ENCODE data around the gene KLHDC1. TPM values are rescaled to one million over a fixed set of nuclear protein-coding genes. Genes with fewer than 3 reads are reported as not detected.
"Not testable (repeated sequence)": the region's sequence is repeated elsewhere in the genome, so short reads cannot be mapped to it uniquely, and the experiment has no call there.

The KLHDC1 gene
- total RNA-seq, 1 donor: 14.9 TPM

DNA sequence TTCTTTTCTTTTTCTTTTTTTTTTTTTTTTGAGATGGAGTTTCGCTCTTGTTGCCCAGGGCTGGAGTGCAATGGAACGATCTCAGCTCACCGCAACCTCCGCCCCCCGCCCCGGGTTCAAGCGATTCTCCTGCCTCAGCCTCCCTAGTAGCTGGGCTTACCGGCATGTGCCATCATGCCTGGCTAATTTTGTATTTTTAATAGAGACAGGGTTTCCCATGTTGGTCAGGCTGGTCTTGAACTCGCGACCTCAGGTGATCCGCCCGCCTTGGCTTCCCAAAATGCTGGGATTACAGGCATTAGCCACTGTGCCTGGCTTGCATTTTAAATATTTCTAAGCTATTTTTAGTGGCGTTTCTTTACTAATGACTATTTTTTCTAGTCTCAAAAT, 810 bp downstream of the KLHDC1 start:
- H3K4me1 ChIP-seq (ENCODE audit: insufficient read depth, low read length); H3K9me3 ChIP-seq (ENCODE audit: low read depth, low read length); H3K27me3 ChIP-seq (ENCODE audit: insufficient read depth, low read length): not testable (repeated sequence)
- peak overlapping the region; percentile 71 for H3K4me3 ChIP-seq (ENCODE audit: low read length)

DNA sequence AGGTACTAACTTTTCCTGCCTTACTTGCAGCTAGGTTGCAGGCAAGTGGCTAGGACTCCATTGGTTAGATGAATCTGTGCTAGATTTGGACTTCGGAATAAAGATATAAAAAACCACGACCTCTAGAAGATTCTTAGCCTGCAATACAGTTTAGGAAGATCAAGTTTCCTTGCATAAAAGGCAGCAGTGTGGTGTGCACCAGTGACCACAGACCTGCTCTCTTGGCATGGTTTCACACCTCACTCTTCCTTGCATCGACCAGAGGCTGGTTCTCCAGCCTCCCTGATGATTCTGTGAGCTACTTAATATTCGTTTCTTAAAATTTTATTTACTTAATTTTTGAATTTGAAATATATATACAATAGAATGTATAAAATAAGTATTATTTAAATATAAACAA, 9.8 kb downstream of the KLHDC1 start:
- H3K4me1 ChIP-seq (ENCODE audit: insufficient read depth, low read length): no peaks in the 10 kb centered on the region
- no peaks in the 10 kb centered on the region for H3K27me3 ChIP-seq (ENCODE audit: insufficient read depth, low read length)
- H3K4me3 ChIP-seq (ENCODE audit: low read length): no peak overlapping the region
- no peaks in the 10 kb centered on the region for H3K9me3 ChIP-seq (ENCODE audit: low read depth, low read length)

DNA sequence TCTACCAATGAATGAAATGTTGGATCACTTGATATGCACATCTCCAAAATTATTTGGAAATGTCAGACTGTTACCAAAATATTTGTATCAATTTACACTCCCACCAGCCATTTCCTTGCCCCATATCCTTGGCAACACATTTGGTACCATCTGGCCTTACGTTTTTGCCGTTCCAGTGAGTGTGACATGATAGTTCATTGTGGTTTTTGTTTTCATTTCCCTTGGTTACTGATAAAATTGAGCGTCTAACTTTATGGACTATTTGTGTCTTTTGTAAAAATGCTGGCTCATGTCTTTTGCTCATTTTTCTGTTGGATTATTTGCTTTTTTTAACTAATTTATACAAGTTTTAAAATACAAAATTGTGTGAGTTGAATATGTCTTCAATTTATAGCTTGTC, 11.0 kb downstream of the KLHDC1 start:
- Histone ChIP-seq H3K4me1 (ENCODE audit: insufficient read depth, low read length) (no peaks in the 10 kb centered on the region), H3K27me3 (ENCODE audit: insufficient read depth, low read length) (no peaks in the 10 kb centered on the region), H3K9me3 (ENCODE audit: low read depth, low read length) (no peaks in the 10 kb centered on the region), H3K4me3 (ENCODE audit: low read length) (no peak overlapping the region)

DNA sequence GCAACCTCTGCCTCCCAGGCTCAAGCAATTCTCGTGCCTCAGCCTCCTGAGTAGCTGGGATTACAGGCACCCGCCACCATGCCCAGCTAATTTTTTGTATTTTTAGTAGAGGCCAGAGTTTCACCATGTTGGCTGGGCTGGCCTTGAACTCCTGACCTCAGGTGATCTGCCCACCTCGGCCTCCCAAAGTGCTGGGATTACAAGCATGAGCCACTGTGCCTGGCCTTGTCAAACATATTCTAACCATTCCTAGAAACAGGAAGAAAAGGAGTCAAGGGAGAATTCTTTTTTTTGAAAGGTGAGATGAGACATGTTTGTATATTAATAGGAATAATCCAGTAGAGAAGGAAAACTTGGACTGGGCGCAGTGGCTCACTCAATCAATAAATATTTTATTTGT, 11.6 kb downstream of the KLHDC1 start:
- not testable (repeated sequence) for H3K9me3 ChIP-seq (ENCODE audit: low read depth, low read length); H3K4me1 ChIP-seq (ENCODE audit: insufficient read depth, low read length); H3K27me3 ChIP-seq (ENCODE audit: insufficient read depth, low read length); H3K4me3 ChIP-seq (ENCODE audit: low read length)

DNA sequence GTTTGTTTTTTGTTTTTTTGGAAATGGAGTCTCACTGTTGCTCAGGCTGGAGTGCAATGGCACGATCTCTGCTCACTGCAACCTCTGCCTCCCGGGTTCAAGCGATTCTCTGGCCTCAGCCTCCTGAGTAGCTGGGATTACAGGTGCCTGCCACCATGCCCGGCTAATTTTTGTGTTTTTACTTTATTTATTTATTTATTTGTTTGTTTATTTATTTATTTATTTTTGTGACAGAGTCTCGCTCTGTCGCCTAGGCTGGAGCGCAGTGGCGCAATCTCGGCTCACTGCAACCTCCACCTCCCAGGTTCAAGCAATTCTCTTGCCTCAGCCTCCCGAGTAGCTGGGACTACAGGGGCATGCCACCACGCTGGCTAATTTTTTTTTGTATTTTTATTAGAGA, 18.1 kb downstream of the KLHDC1 start:
- H3K27me3 ChIP-seq (ENCODE audit: insufficient read depth, low read length); H3K4me1 ChIP-seq (ENCODE audit: insufficient read depth, low read length); H3K4me3 ChIP-seq (ENCODE audit: low read length); H3K9me3 ChIP-seq (ENCODE audit: low read depth, low read length): not testable (repeated sequence)

DNA sequence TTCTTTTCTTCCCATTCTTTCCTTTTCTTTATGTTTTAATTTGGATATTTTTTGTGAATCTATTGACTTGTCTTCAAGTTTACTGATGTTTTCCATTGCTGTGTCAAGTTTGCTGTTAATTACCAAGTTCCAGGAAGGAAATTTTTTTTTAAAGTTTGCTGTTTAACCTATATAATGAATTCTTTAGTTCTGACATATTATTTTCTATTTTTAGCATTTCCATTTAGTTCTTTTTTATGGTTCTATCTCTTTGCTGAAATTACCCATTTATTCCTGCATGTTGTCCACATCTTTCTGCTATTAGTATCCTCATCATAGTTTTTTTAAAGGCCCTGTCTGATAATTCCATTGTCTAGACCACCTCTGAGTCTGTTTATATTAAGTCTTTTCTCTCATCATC, 27.8 kb downstream of the KLHDC1 start:
- no peak overlapping the region for H3K4me3 ChIP-seq (ENCODE audit: low read length)
- H3K27me3 ChIP-seq (ENCODE audit: insufficient read depth, low read length): no peaks in the 10 kb centered on the region
- H3K4me1 ChIP-seq (ENCODE audit: insufficient read depth, low read length): no peaks in the 10 kb centered on the region
- no peaks in the 10 kb centered on the region for H3K9me3 ChIP-seq (ENCODE audit: low read depth, low read length)

DNA sequence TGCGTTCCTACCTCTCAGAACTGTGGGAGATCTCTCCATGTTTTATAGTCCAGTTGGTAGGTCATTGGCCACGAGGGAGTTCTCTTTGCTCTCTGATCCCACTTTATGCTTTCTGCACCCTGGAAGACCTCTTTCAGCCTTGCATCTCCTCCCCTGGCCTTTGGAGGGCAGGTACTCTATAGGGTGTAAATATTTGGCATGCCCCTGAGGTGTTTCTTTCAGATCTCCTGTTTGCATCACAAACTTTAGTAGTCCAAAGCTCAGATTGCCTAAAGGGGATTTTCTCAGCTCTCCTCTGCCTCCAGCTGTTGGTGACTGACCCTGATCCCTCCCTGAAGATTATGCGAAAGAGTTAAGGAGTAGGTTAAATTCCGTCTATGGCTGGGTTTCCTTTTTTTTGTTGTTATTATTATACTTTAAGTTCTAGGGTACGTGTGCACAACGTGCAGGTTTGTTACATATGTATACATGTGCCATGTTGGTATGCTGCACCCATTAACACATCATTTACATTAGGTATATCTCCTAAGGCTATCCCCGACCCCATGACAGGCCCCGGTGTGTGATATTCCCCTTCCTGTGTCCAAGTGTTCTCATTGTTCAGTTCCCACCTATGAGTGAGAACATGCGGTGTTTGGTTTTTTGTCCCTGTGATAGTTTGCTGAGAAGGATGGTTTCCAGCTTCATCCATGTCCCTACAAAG, 29.0 kb downstream of the KLHDC1 start:
- not testable (repeated sequence) for H3K27me3 ChIP-seq (ENCODE audit: insufficient read depth, low read length); H3K4me3 ChIP-seq (ENCODE audit: low read length); H3K9me3 ChIP-seq (ENCODE audit: low read depth, low read length); H3K4me1 ChIP-seq (ENCODE audit: insufficient read depth, low read length)

DNA sequence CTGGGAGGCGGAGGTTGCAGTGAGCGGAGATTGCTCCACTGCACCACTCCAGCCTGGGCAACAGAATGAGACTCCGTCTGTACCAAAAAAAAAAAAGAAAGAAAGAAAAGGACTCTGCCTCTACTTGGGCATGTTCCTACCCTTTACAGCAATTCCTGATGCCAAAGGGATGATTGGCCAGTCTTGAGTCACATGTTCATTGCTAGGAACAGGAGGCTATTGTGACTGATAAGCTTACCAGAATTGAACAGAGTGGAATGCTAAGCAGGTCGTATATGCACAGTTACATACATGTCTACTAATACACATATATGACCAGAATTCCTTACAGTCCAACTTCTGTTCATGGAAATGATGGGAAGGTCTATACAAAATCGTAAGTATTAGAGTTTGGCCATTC, 34.3 kb downstream of the KLHDC1 start:
- H3K4me1 ChIP-seq (ENCODE audit: insufficient read depth, low read length): no peaks in the 10 kb centered on the region
- H3K4me3 ChIP-seq (ENCODE audit: low read length): no peak overlapping the region
- H3K9me3 ChIP-seq (ENCODE audit: low read depth, low read length): no peaks in the 10 kb centered on the region
- H3K27me3 ChIP-seq (ENCODE audit: insufficient read depth, low read length): no peaks in the 10 kb centered on the region

DNA sequence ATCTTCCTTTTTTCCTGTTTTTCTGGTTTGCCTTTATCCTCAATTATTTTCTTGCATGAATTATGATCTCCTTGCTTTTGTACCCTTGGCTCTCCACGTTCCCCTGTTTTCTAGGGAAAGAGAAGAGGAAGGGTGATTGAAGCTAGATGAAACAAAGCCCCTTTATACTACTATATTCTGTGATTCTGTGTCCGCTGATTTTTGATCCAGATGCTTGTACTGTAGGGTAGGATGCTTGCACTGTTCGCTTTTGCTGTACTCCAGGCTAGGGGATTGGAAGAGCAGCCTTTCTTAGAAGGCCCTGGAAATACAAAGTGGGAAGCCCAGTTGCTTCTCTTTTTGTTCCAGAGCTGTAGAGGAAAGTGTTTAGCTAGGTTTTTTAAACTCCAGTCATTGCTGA, 40.0 kb downstream of the KLHDC1 start:
- Histone ChIP-seq H3K4me1 (ENCODE audit: insufficient read depth, low read length) (no peaks in the 10 kb centered on the region), H3K4me3 (ENCODE audit: low read length) (no peak overlapping the region), H3K9me3 (ENCODE audit: low read depth, low read length) (no peaks in the 10 kb centered on the region), H3K27me3 (ENCODE audit: insufficient read depth, low read length) (no peaks in the 10 kb centered on the region)

DNA sequence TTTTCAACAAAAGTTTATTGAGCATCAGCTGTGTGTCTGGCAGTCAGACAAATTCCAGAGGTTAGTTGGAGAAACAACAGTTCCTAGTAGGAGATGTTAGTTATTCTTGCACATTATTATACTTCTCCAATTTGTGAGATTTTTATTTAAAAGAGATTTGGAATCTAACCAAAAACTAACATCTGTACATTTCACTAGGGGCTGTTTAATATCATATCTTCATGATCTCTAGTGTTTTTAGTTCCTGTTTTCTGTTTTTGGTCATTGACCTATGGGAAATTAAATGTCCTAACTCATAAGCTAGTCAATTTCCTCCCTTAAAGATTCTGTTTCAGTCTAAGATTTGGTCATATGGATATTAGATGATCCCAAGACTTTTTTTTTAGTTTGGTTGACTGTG, 40.9 kb downstream of the KLHDC1 start:
- no peak overlapping the region for H3K4me3 ChIP-seq (ENCODE audit: low read length)
- H3K27me3 ChIP-seq (ENCODE audit: insufficient read depth, low read length): no peaks in the 10 kb centered on the region
- no peaks in the 10 kb centered on the region for H3K9me3 ChIP-seq (ENCODE audit: low read depth, low read length)
- no peaks in the 10 kb centered on the region for H3K4me1 ChIP-seq (ENCODE audit: insufficient read depth, low read length)

DNA sequence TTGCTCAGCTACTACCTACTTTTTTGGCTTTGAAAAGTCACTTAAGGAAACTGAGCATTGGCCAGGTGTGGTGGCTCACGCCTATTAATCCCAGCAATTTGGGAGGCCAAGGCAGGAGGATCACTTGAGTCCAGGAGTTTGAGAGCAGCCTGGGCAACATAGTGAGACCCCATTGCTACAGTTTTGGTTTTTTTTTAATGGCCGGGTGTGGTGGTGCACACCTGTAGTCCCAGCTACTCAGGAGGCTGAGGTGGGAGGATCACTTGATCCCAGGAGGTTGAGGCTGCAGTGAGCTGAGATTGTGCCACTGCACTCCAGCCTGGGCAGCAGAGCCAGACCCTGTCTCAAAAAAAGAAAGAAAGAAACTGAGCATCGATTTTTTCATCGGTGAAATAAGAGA, 42.7 kb downstream of the KLHDC1 start:
- H3K27me3 ChIP-seq (ENCODE audit: insufficient read depth, low read length); H3K4me1 ChIP-seq (ENCODE audit: insufficient read depth, low read length); H3K4me3 ChIP-seq (ENCODE audit: low read length); H3K9me3 ChIP-seq (ENCODE audit: low read depth, low read length): not testable (repeated sequence)

DNA sequence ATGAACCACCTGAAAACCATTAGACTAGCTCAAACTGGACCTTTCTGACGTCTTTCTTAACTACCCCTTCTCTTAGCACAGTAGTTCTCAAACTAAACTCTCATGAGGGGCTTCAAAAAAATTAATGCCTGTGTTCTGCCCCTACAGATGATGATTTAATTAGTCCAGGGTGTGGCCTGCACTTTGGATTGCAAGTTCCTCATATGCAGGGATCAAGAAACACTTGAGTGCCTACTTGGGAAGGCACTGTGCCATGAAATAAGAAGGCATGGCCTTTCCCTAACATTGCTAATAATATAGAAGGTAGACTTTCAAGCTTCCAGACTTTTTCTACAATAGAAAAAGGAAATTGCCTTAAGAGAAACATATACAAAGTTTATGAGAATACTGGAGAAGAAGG, 52.3 kb downstream of the KLHDC1 start:
- Histone ChIP-seq H3K9me3 (ENCODE audit: low read depth, low read length) (no peaks in the 10 kb centered on the region), H3K4me3 (ENCODE audit: low read length) (no peak overlapping the region), H3K4me1 (ENCODE audit: insufficient read depth, low read length) (no peaks in the 10 kb centered on the region), H3K27me3 (ENCODE audit: insufficient read depth, low read length) (no peaks in the 10 kb centered on the region)

DNA sequence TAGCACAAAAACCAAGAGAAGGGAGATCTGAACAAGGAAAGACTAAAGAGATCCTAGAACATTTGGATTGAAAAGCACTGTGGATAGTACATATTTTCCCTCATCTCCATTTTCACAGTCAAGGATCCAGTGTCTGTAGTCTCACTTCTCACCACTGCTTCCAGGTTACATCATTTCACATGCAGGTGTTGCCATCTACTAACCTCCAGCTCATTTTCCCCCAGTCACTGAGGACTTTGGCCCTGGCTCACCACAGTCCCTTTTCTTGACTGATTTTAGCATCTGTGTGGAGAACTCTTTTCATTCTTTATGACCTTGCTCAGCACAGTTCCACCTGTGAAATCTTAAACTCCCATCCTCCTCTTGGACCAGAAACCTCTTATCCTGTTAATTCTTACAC, 53.6 kb downstream of the KLHDC1 start:
- not testable (repeated sequence) for H3K4me1 ChIP-seq (ENCODE audit: insufficient read depth, low read length); H3K27me3 ChIP-seq (ENCODE audit: insufficient read depth, low read length); H3K4me3 ChIP-seq (ENCODE audit: low read length); H3K9me3 ChIP-seq (ENCODE audit: low read depth, low read length)

DNA sequence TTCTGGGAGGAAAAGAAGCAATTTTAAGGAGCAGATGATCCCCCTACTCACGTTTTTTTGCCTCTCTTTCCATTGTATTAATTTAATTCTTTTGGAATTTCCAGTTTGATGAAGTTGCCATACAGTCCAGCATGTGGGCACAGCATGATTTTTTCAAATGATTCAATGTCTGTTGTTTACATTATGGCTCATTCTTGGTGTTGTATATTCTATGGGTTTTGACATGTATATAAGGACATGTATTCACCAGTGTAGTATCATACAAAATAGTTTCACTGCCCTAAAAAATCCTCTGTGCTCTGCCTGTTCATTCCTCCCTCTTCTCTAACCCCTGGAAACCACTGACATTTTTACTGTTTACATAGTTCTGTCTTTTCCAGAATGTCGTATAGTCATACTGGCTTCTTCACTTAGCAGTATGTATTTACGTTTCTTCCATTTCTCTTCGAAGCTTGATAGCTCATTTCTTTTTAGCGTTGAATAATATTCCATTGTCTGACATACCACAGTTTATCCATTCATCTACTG, 61.7 kb downstream of the KLHDC1 start:
- Histone ChIP-seq H3K27me3 (ENCODE audit: insufficient read depth, low read length) (no peaks in the 10 kb centered on the region), H3K9me3 (ENCODE audit: low read depth, low read length) (no peaks in the 10 kb centered on the region), H3K4me3 (ENCODE audit: low read length) (no peak overlapping the region), H3K4me1 (ENCODE audit: insufficient read depth, low read length) (no peaks in the 10 kb centered on the region)

DNA sequence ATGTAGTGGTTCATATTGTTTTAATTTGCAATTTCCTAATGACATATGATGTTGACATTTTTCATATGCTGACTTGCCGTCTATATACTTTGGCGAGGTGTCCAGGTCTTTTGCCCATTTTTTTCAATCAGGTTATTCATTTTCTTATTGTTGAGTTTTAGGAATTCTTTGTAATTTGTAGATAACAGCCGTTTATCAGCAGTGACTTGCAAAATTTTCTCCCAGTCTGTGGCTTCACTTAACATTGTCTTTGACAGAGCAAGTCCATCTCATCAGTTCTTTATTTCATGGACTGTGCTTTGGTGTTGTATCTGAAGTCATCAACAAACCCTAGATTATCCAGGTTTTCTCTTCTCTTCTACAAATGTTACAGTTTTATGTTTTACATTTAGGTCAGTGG, 62.5 kb downstream of the KLHDC1 start:
- no peaks in the 10 kb centered on the region for H3K27me3 ChIP-seq (ENCODE audit: insufficient read depth, low read length)
- no peaks in the 10 kb centered on the region for H3K4me1 ChIP-seq (ENCODE audit: insufficient read depth, low read length)
- H3K4me3 ChIP-seq (ENCODE audit: low read length): no peak overlapping the region
- no peaks in the 10 kb centered on the region for H3K9me3 ChIP-seq (ENCODE audit: low read depth, low read length)

DNA sequence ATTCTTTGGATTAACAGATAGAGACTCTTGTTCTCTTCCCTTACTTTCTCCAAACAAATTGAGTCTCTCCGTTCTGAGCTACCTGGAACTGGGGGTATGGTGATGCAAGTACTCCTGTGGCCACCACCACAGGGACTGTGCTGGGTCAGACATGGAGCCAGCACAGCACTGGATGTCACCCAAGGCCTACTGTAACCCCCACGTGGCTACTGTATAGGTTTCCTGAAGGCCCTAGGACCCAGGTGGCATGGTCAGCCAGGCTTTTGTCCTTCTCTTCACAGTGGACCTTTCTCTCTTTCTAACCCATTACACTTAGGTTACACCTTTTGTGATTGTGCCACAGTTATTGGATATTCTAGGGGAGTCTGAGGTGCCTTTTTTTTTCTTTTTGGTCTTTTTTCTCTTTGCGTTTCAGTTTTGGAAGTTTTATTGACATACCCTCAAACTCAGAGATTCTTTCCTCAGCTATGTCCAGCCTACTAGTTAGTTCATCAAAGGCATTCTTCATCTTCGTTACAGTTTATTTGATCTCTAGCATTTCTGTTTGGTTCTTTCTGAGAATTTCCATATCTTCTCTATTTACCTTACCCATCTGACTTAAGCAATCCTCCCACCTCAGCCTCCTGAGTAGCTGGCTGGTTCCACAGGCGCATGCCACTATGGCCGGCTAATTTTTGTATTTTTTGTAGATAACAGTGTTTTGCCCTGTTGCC, 69.1 kb downstream of the KLHDC1 start:
- no peaks in the 10 kb centered on the region for H3K9me3 ChIP-seq (ENCODE audit: low read depth, low read length)
- H3K4me1 ChIP-seq (ENCODE audit: insufficient read depth, low read length): peaks cover 5% of the 10 kb centered on the region
- no peak overlapping the region for H3K4me3 ChIP-seq (ENCODE audit: low read length)
- H3K27me3 ChIP-seq (ENCODE audit: insufficient read depth, low read length): no peaks in the 10 kb centered on the region

Measured in mononuclear cell (primary cell).